Nucleus accumbens (tissue), 56 donors: ENCODE data around the gene BCL2L12.

ENCODE experiments used
- DNase-seq, 56 donors: peaks; one replicate each; lab custom pipeline; 2025; lab: John Stamatoyannopoulos, UW

BCL2L12 gene

DNA sequence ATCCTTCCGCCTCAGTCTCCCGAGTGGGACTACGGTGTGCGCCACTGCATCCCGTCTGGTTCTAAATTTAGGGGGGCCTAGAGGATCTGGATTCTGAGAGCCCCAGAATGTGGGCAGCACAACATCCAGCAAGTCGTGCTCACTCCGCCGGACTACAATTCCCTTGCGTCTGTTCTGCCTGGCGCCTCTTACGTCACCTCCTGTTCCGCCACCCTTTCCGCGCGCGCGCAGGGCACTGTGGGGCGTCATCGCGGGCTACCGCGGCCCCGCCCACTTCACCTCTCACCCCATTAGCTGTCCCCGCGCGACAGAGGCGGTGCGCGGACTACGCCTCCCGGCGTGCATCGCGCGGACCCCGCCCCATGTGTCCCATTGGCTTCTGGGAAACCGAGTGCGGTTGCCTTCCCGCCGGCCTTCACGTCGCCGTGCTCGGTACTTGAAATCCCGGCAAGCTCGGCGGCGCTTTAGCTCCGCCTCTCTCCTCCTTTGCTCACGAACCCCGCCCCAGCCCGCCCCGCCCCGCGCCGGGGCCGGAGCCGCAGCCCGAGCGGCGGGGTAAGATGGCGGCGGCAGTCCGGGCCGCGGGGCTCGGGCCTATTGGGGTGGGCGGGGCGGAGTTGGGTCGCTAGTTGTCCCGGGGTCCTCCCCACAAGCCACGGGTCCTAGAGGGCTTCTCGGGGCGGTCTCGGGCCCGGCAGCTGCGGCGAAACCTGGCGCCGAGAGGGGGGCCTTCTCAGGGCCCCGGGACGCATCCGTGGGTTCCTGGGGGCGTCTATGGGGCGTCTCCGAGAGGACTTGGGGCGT, 23.8 kb upstream of the BCL2L12 start, which contains the start of gene SCAF1:
SCAF1 (plus strand) TSS at position 522 of the 804 bp plus-strand sequence. CDS start 2,818 bp downstream, outside the sequence.
- DNase-seq, result peak; percentile 91 to 100 (median 99)

DNA sequence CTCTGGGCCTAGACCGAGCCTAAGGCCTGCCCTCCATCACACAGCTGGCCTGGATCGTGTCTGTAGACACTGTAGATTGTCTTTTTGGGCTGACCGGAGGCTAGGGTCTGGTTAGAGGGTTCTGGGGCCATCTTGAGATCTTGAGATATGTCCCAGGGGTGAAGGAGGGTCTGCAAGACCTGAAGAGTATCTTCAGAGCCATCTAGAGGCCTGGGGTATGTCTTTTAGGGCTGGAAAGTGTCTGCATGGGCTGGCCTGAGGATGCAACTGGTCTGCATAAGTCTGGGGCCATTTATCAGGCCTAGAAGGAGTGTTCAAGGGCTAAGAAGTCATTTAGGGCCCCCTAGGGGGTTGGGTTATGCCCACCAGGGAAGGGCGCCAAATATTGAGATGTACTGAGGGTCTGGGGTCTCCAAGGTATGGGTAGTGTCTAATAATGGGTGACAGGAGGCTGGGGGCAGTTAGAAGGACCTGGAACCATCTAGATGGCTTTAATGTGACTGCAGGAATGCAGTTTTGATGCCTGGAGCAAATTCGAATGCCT, 23.2 kb upstream of the BCL2L12 start:
- no peak for DNase-seq

DNA sequence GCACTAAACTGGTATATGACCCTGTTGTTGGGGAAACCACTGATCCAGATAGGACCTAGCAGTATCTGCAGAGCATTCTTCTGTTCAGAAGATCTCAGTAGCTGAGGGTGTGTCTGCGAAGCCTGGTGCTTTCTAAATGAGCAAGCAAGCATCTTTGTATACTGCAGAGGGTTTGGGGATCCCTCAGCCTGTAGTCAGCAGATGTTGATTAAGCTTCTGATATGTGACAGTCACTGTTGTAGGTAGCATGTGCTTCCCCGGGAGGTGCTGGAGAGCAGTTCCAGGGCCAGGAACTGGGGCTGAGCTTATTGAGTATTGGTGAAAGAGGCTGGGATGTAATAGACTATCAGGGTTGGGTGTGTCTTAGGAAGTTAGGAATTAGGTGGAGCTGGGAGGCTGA, 22.3 kb upstream of the BCL2L12 start:
- DNase-seq, result no peak

DNA sequence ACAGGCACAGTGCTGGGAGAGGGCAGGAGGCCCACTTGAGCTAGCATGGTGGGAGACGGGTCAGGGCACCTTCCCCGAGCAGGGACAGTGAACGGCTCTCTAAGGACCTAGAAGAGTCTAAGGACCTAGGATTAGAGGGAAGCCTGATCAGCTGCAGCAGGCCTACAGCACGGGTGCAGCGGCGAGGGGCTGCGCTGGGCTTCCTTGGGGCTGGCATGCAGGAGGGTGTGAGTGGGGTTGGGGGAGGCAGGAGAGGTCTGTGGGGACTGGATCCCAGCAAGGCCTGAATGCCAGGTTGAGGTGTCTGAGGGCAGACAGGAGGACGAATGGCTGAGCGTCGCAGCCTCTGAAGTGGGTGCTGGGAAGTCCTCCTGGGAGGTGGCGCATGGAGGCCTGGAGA, 20.1 kb upstream of the BCL2L12 start:
- DNase-seq, result no peak

DNA sequence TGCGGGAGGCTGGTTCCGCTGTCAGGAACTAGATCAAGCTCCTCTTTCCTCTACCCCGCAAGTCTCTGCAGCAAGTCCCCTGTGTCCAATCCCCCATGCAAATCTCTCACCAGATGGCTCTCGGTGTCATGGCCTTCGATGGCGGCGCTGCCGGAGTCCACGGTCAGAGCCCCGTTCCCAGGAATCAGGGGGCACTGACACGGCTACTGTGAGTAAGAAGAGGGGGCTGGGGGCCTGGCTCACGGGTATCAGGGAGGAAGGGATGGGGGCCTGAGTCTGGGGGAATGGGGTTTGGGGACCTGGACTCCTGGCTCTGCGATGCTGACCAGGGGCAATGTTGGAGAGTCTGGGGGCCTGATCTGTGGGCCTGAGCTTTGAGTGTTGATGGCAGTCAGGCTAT, 19.7 kb upstream of the BCL2L12 start:
- no peak for DNase-seq

DNA sequence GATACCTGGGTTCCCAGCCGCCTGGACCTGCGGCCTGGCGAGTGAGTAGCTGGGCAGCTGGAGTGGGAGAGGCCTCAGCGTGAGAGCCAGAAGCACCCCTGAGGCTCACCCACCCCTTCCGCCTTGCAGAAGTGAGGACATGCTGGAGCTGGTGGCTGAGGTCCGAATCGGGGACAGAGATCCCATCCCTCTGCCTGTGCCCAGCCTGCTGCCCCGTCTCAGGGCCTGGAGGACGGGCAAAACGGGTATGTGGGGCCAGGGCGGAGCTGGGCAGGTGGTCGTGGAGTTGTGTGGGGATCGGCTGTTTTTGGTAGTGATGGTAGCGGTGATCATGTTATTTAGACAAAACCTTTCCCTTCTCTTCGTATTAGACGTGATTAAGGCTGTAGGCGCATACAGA, 19.1 kb upstream of the BCL2L12 start:
- no peak for DNase-seq

DNA sequence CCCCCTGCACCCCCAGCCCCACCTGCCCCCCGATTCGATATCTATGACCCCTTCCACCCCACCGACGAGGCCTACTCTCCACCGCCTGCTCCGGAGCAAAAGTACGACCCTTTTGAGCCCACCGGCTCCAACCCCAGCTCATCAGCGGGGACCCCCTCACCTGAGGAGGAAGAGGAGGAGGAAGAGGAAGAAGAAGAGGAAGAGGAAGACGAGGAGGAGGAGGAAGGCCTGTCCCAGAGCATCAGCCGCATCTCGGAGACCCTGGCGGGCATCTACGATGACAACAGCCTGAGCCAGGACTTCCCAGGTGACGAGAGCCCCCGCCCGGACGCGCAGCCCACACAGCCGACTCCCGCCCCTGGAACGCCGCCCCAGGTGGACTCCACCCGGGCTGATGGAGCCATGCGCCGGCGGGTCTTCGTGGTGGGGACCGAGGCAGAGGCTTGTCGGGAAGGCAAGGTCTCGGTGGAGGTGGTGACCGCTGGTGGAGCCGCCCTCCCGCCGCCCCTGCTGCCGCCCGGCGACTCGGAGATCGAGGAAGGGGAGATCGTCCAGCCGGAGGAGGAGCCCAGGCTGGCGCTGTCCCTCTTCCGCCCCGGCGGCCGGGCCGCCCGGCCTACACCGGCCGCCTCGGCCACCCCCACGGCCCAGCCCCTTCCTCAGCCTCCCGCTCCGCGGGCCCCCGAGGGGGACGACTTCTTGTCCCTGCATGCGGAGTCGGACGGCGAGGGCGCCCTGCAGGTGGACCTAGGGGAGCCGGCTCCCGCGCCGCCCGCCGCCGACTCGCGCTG, 14.5 kb upstream of the BCL2L12 start:
- no peak for DNase-seq

DNA sequence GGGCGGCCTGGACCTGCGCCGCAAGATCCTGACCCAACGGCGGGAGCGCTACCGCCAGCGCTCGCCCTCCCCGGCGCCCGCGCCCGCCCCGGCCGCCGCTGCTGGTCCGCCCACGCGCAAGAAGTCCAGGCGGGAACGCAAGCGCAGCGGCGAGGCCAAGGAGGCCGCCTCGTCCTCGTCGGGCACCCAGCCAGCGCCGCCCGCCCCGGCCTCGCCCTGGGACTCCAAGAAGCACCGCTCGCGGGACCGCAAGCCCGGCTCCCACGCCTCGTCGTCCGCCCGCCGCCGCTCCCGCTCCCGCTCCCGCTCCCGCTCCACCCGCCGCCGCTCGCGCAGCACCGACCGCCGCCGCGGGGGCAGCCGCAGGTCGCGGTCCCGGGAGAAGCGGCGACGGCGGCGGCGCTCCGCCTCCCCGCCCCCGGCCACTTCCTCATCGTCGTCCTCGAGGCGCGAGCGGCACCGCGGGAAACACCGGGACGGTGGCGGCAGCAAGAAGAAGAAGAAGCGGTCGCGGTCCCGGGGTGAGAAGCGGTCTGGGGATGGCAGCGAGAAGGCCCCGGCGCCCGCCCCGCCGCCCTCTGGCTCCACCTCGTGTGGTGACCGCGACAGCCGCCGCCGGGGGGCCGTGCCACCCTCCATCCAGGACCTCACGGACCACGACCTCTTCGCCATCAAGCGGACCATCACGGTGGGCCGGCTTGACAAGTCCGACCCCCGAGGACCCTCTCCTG, 13.7 kb upstream of the BCL2L12 start:
- no peak for DNase-seq

DNA sequence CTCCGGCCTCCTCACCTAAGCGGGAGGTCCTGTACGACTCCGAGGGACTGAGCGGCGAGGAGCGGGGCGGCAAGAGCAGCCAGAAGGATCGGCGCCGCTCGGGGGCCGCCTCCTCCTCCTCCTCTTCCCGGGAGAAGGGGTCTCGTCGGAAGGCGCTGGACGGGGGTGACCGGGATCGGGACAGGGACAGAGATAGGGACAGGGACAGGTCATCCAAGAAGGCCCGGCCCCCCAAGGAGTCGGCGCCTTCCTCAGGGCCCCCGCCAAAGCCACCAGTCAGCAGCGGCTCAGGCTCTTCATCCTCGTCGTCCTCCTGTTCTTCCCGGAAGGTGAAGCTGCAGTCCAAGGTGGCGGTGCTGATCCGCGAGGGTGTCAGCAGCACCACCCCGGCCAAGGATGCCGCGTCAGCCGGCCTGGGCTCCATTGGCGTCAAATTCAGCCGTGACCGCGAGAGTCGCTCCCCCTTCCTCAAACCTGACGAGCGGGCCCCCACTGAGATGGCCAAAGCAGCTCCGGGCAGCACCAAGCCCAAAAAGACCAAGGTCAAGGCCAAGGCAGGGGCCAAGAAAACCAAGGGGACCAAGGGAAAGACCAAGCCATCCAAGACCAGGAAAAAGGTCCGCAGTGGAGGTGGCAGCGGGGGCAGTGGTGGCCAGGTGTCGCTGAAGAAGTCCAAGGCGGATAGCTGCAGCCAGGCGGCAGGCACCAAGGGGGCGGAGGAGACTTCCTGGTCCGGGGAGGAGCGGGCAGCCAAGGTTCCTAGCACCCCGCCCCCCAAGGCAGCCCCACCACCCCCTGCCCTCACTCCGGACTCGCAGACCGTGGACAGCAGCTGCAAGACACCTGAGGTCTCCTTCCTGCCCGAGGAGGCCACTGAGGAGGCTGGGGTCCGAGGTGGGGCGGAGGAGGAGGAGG, 12.9 kb upstream of the BCL2L12 start:
- no peak for DNase-seq

DNA sequence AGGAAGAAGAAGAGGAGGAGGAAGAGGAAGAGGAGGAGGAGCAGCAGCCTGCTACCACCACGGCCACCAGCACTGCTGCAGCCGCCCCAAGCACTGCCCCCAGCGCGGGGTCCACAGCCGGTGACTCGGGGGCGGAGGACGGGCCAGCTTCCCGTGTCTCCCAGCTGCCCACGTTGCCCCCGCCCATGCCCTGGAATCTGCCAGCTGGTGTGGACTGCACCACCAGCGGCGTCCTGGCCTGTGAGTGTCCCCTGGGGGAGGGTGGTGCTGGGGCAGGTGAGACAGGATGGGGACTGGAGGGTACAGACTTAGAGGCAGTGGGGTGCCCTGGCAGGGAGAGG, 12.3 kb upstream of the BCL2L12 start:
- DNase-seq, result no peak

DNA sequence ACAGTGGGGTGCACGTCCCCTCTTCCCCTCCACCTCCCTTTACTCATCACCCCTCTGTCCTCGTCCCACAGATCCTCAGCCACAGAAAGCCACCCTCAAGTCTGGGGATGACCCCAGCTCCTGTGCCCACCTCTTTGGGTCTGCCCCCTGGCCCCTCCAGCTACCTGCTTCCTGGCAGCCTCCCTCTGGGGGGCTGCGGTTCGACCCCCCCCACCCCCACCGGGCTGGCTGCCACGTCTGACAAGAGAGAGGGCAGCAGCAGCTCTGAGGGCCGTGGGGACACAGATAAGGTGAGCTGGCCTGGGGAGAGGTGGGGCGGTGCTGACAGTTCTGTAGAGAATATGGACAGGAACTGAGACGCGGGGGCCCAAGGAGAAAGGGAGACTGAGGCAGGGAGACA, 11.2 kb upstream of the BCL2L12 start:
- no peak for DNase-seq

DNA sequence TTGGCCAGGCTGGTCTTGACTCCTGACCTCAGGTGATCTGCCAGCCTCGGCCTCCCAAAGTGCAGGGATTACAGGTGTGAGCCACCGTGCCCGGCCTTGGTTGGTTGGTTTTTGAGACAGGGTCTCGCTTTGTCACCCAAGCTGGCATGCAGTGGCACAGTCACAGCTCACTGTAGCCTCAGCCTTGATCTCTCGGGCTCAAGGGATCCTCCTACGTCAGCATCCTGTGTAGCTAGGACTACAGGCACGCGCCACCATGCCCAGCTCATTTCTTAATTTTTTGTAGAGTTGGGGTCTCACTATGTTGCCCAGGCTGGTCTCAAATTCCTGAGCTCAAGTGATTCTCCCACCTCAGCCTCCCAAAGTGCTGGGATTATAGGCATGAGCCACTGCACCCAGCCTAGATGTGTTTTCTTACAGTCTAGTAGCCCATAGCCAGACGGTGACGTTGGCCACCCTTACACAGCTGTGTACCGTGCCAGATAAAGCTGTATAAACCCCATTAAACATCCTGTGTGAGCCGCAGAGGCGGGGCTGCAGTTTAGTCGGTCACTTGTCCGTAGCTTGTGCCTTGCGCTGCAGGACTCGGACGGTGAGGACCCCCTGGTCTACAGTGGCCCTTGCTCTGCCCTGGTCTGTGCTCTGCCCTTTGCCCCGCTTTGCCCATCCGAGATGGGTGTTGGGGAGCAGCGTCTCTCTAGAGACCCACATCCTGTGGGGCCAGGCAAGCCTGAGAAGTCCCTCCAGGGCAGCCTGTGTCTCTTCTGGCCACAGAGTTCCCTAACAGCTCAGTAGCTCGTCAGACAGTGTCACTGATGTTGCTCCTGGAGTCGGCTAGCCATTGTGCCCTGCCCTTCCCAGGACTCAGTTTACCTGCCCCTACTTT, 9.9 kb upstream of the BCL2L12 start:
- DNase-seq, result no peak

DNA sequence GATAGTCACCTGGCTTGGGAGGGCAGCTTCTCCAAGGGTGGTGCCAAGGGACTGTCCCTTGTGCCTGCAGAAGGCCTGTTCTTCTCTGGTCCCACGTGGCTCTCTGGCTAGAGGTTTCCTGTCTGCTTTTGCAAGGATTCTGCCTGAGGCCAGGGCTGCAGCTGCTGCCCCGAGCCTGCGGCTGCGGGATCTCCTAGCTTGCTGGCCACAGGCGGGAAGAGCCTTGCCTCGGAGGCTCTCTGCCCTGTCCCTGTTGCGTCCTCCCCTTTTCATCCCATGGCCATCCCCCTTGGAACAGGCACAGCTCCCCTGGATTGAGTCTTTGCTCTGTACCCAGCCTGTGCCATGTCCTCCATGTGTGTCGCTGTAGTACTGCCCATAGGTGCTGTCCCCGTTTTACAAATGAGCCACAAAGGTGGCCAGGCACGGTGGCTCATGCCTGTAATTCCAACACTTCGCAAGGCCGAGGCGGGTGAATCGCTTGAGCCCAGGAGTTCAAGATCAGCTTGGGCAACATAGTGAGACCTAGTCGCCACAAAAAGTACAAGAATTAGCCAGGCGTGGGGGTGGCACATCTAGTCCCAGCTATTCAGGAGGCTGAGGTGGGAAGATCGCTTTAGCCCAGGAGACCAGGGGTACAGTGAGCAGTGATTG, 9.2 kb upstream of the BCL2L12 start:
- DNase-seq, result no peak

DNA sequence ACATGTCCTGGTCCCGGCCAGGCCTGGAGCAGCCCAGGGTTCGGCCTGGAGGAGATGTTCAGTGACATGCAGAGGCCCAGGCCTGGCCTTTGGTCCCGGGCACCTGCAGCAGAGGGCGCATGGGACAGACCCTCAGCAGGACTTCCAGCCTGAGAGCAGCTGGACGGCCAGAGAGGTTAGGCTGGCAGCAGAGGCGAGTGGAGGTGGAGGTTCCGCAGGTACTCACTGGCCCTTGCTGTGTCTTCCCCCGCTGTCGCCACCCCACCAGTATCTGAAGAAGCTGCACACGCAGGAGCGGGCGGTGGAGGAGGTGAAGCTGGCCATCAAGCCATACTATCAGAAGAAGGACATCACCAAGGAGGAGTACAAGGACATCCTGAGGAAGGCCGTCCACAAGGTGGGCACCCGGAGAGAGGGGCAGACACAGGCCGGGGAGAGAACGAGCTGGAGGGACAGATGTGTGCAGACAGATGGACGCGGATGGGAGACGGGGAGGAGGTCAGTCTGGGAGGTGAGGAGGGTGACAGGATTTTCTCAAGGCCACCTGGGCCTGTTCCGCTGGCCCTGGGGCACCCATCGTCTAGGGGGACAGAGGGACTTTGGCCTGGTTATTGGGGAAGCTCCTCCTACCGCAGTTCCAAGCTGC, 8.1 kb upstream of the BCL2L12 start:
- DNase-seq, result no peak

DNA sequence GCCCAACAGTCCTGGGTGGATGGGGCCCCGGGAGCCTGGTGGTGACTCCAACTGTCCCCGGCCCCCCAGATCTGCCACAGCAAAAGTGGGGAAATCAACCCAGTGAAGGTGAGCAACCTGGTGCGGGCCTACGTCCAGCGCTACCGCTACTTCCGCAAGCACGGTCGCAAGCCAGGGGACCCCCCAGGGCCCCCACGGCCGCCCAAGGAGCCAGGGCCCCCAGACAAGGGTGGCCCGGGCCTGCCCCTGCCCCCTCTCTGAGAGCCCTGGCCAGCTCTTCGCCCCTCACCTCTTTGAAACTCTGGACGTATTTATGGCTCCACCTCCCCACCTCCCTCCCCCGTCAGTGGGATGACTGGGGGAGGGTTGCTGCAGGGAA, 7.6 kb upstream of the BCL2L12 start:
- DNase-seq, result no peak

DNA sequence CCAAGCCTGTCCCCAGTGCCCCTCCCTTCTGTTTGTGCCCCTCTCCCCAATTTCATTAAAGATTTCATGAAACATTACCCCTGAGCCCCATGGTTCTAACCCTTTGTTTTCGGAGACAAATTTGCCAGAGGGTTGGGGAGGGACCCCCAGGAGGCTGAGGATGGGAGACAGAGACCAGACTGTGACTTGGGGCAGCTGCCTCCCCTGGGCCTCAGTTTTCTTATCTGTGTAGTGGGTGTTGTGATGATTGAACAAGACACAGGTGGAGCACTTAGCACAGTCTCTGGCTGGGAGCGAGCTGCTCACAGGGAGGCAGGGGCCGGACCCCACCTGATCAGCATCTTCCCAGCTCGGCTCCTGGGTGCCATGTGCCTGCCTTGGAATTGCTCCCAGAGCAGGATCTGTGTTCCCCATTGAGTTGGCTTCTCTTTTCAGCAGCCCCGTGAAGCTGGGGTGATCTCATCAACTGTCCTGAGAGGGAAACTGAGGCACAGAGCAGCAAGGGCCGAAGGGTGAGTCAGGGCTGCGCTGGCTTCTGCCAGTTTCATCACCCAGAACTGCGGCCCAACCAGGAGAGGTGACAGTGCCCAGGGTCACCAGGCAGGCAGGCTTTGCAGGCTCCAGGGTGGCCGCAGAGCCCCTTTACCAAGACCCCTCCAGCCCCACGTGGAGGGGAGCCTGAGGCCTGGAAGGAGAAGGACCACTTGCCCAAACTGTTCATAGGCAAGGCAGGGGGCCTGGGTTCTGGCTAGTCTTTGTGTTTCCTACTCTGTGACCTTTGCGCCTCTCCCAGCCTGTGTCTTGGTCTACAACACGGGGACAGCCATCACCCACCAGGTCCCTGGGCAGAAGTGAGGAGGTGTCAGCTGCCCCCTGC, 6.9 kb upstream of the BCL2L12 start:
- DNase-seq, result no peak
